Measurements from ENCODE around the gene PTPN23.

- no peak for TF ChIP-seq CTCF (IDR thresholded peaks at IDR 0.05; ENCODE audit: insufficient read depth, low read length, poor library complexity, severe bottlenecking)
- no peak for TF ChIP-seq EZH2phosphoT487 (conservative IDR thresholded peaks at IDR 0.05; ENCODE audit: low read length)
These were observed 47.8 kb downstream of the PTPN23 start for GRCh38 chr3:47428662-47429061.
